CD4-positive, alpha-beta T cell treated with Interleukin-17A for 1 hour (primary cell): ENCODE results near the gene DCAF7.

Experiments used
- DNase-seq: peaks from one replicate; pipeline ENCODE4 v3.0.0-alpha.2; 2020

The DCAF7 gene

GRCh38 chr17:63634163-63634562 lies 83.9 kb downstream of the DCAF7 start:
- no peak for DNase-seq

GRCh38 chr17:63634816-63635215 lies 84.5 kb downstream of the DCAF7 start:
- no peak for DNase-seq

GRCh38 chr17:63635290-63635689 lies 85.0 kb downstream of the DCAF7 start:
- no peak for DNase-seq

- no peak for DNase-seq
Observed at GRCh38 chr17:63635787-63636186, 85.5 kb downstream of the DCAF7 start.

- no peak for DNase-seq
Observed at GRCh38 chr17:63639125-63639524, 88.8 kb downstream of the DCAF7 start.

GRCh38 chr17:63640038-63640437 lies 89.8 kb downstream of the DCAF7 start:
- no peak for DNase-seq

- peak; percentile 19 for DNase-seq
Observed at GRCh38 chr17:63641692-63642448, 91.6 kb downstream of the DCAF7 start.
